DND-41 (cell line): Measurements from ENCODE around the gene FREM2.

Experiments used
- EZH2 ChIP-seq: IDR thresholded peaks from 3 replicates; pipeline ENCODE4 v1.6.1; 2012; ENCODE audit warnings: borderline replicate concordance, low read depth, mild to moderate bottlenecking, moderate library complexity, low read length, inconsistent platforms; ENCODE audit not compliant: severe bottlenecking
- TF ChIP-seq, protein P1 (sequence below): IDR thresholded peaks from 2 replicates; pipeline ENCODE4 v1.5.1; 2012; ENCODE audit warnings: borderline replicate concordance, low read length, moderate library complexity, mild to moderate bottlenecking; ENCODE audit not compliant: poor library complexity, severe bottlenecking; ENCODE audit errors: extremely low read depth

GRCh38 chr13:38755793-38756192 is 68.9 kb downstream of the FREM2 start:
- TF ChIP-seq, protein P1, sequence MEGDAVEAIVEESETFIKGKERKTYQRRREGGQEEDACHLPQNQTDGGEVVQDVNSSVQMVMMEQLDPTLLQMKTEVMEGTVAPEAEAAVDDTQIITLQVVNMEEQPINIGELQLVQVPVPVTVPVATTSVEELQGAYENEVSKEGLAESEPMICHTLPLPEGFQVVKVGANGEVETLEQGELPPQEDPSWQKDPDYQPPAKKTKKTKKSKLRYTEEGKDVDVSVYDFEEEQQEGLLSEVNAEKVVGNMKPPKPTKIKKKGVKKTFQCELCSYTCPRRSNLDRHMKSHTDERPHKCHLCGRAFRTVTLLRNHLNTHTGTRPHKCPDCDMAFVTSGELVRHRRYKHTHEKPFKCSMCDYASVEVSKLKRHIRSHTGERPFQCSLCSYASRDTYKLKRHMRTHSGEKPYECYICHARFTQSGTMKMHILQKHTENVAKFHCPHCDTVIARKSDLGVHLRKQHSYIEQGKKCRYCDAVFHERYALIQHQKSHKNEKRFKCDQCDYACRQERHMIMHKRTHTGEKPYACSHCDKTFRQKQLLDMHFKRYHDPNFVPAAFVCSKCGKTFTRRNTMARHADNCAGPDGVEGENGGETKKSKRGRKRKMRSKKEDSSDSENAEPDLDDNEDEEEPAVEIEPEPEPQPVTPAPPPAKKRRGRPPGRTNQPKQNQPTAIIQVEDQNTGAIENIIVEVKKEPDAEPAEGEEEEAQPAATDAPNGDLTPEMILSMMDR = no peak
- no peak for TF ChIP-seq EZH2
